Ascending aorta (tissue), 2 donors: ENCODE measurements around the gene LENG8. TPM values are rescaled to one million over a fixed set of nuclear protein-coding genes. Genes with fewer than 3 reads are reported as not detected.
"Not testable (repeated sequence)": the region's sequence is repeated elsewhere in the genome, so short reads cannot be mapped to it uniquely, and the experiment has no call there.

Experiments
- DNase-seq, 2 donors: peaks; one replicate each; pipeline ENCODE4 v3.0.0-alpha.2; 2019; ENCODE audit warnings: low spot score in 2 of 2
- H3K27ac ChIP-seq, 2 donors: fragments of 200-600 bp; sonication (generic); one replicate each; pipeline ENCODE4 v1.5.1; 2016 to 2017; ENCODE audit warnings: mild to moderate bottlenecking in 1 of 2
- H3K27me3 ChIP-seq: fragments of 200-600 bp; sonication (generic); one replicate; pipeline ENCODE4 v1.5.1; 2017
- H3K36me3 ChIP-seq, 2 donors: fragments of 200-600 bp; sonication (generic); one replicate each; pipeline ENCODE4 v1.5.1; 2016
- H3K4me1 ChIP-seq, 2 donors: fragments of 200-600 bp; sonication (generic); one replicate each; pipeline ENCODE4 v1.5.1; 2016 to 2017; ENCODE audit warnings: mild to moderate bottlenecking in 1 of 2
- H3K4me3 ChIP-seq, 2 donors: fragments of 200-600 bp; sonication (generic); one replicate each; pipeline ENCODE4 v1.5.1; 2016 to 2017; ENCODE audit warnings: mild to moderate bottlenecking in 1 of 2
- H3K9me3 ChIP-seq, 2 donors: fragments of 200-600 bp; sonication (generic); one replicate each; pipeline ENCODE4 v1.5.1; 2016
- intact Hi-C: fragments of 100-400 bp; cut with DNase I; formaldehyde crosslinking; loops from one replicate; pipeline ENCODE4 v1.15.1; 2023
- total RNA-seq: library from RNA; depleted of rRNA; stranded (reverse); fragments of >200 nt; gene quantifications from one replicate; pipeline ENCODE4 v1.1.0, GENCODE V29; 2016
- TF ChIP-seq, protein P1 (sequence below), 3 experiments: fragments of 200-600 bp in 2 of 3; fragments of 450-650 bp in 1 of 3; sonication (generic) in 2 of 3; IDR thresholded peaks; one replicate each; pipeline ENCODE4 v1.5.1; 2016 to 2019; ENCODE audit warnings: antibody characterized with exemption in 3 of 3, mild to moderate bottlenecking in 1 of 3, moderate library complexity in 1 of 3

Gene LENG8
- total RNA-seq, 1 donor from 2014 or later, result 402 TPM

DNA sequence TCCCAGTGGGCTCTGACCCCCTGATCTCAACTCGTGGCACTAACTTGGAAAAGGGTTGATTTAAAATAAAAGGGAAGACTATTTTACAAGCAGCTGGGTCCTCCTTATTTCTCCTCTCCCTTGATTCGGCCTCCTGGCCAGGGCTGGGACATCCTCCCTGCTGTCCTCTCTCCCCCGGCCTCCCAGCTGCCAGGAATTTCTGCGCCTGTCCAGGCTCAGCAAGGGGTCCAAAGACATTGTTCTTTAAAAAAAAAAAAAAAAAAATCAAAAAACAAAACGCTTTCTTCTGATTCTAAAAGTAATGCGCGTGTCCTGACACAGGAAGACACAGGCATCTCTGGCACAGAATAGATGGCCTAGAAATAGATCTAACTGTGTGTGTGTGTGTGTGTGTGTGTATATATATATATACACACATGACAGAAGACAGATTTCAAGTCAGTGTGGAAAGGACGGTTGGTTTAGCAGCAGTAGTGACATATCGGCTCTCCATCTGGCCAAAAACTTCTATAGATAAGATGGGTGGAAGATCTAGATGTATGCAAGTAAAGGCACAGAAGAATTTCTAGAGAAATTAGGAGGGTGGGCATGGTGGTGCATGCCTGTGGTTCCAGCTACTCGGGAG, 12.3 kb upstream of the LENG8 start:
- H3K4me3 ChIP-seq, result no peak overlapping the region
- TF ChIP-seq, protein P1, sequence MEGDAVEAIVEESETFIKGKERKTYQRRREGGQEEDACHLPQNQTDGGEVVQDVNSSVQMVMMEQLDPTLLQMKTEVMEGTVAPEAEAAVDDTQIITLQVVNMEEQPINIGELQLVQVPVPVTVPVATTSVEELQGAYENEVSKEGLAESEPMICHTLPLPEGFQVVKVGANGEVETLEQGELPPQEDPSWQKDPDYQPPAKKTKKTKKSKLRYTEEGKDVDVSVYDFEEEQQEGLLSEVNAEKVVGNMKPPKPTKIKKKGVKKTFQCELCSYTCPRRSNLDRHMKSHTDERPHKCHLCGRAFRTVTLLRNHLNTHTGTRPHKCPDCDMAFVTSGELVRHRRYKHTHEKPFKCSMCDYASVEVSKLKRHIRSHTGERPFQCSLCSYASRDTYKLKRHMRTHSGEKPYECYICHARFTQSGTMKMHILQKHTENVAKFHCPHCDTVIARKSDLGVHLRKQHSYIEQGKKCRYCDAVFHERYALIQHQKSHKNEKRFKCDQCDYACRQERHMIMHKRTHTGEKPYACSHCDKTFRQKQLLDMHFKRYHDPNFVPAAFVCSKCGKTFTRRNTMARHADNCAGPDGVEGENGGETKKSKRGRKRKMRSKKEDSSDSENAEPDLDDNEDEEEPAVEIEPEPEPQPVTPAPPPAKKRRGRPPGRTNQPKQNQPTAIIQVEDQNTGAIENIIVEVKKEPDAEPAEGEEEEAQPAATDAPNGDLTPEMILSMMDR (IDR thresholded peaks at IDR 0.05), result no peak
- no peaks in the 10 kb centered on the region for H3K9me3 ChIP-seq
- DNase-seq, result no peak
- no peaks in the 10 kb centered on the region for H3K4me1 ChIP-seq
- no peaks in the 10 kb centered on the region for H3K36me3 ChIP-seq
- no peak overlapping the region for H3K27ac ChIP-seq
- intact Hi-C loops, result no loop called here
- no peaks in the 10 kb centered on the region for H3K27me3 ChIP-seq

GRCh38 chr19:54439174-54439851, 9.7 kb upstream of the LENG8 start:
- Histone ChIP-seq H3K4me3 (no peak overlapping the region), H3K36me3 (peaks cover 0 to 8% of the 10 kb centered on the region in 2 donors), H3K27ac (no peak overlapping the region), H3K27me3 (no peaks in the 10 kb centered on the region), H3K9me3 (no peaks in the 10 kb centered on the region), H3K4me1 (no peaks in the 10 kb centered on the region)
- intact Hi-C loops, result no loop called here
- DNase-seq, result no peak
- TF ChIP-seq, protein P1 (IDR thresholded peaks at IDR 0.05), result peak in 2 of 3 experiments; percentile 12 to 18

- Histone ChIP-seq H3K9me3 (no peaks in the 10 kb centered on the region), H3K27ac (no peak overlapping the region), H3K36me3 (peaks cover 0 to 17% of the 10 kb centered on the region in 2 donors), H3K4me3 (no peak overlapping the region), H3K4me1 (no peaks in the 10 kb centered on the region), H3K27me3 (no peaks in the 10 kb centered on the region)
- DNase-seq, result no peak
- TF ChIP-seq, protein P1 (IDR thresholded peaks at IDR 0.05), result no peak
- intact Hi-C loops, result loop anchor here (10.0 kb wide), 1 partner anchor 1874 kb away; the partner anchor contains the start of gene ZSCAN5A
Measured at GRCh38 chr19:54440641-54441040, 8.4 kb upstream of the LENG8 start.

DNA sequence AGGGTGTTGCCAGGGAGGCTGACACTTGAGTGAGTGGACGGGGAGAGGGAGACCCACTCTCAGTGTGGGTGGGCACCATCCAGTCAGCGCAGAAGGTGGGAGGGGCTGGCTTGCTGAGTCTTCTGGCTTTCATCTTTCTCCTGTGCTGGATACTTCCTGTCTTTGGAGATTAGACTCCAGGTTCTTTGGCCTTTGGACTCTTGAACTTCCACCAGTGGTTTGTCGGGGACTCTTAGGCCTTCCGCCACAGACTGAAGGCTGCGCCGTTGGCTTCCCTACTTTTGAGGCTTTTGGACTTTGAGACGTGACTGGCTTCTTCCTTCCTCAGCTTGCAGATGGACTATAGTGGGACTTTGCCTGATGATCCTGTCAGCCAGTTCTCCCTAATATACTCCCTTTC, 4.3 kb upstream of the LENG8 start:
- H3K9me3 ChIP-seq, result no peaks in the 10 kb centered on the region
- intact Hi-C loops, result loop anchor here (5.0 to 10.0 kb wide), 3 partner anchors 577 to 1870 kb away; partner anchors contain the start of genes MYADM and ZSCAN5A
- H3K4me3 ChIP-seq, result no peak overlapping the region
- H3K36me3 ChIP-seq, result peaks cover 0 to 21% of the 10 kb centered on the region in 2 donors
- no peaks in the 10 kb centered on the region for H3K27me3 ChIP-seq
- H3K4me1 ChIP-seq, result peaks cover 0 to 9% of the 10 kb centered on the region in 2 donors
- no peak for DNase-seq
- no peak overlapping the region for H3K27ac ChIP-seq
- TF ChIP-seq, protein P1 (IDR thresholded peaks at IDR 0.05), result no peak

GRCh38 chr19:54446349-54446748, 2.6 kb upstream of the LENG8 start:
- DNase-seq, result not testable (repeated sequence)

More at GRCh38 chr19:54446349-54446748, 2.6 kb upstream of the LENG8 start:
- H3K9me3 ChIP-seq, H3K27me3 ChIP-seq, H3K27ac ChIP-seq, H3K4me3 ChIP-seq: not testable (repeated sequence)
- Histone ChIP-seq H3K36me3 (peaks cover 5 to 22% of the 10 kb centered on the region in 2 donors), H3K4me1 (peaks cover 11 to 24% of the 10 kb centered on the region in 2 donors)
- intact Hi-C loops, result loop anchor here (5.0 to 10.0 kb wide), 3 partner anchors 579 to 1868 kb away; partner anchors contain the start of genes MYADM and ZSCAN5A
